GM21786 (cell line): Measurements from ENCODE around the gene NIN.
"Not testable (repeated sequence)": the region's sequence is repeated elsewhere in the genome, so short reads cannot be mapped to it uniquely, and the experiment has no call there.

ENCODE experiments used
- ATAC-seq: cut with Tn5 transposase; IDR thresholded peaks from one replicate; pipeline ENCODE4 v1.9.1; 2021; ENCODE audit not compliant: unreplicated experiment

The NIN gene

DNA sequence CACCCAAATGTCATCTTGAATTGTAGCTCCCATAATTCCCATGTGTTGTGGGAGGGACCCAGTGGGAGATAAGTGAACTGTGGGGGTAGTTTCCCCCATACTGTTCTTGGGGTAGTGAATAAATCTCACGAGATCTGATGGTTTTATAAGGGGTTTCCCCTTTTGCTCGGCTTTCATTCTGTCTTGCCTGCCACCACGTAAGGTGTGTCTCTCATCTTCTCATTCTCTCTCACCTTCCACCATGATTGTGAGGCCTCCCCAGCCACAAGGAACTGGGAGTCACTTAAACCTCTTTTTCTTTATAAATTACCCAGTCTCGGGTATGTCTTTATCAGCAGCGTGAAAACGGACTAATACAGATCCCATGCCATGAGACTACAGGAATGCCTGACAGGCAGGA is 11.7 kb downstream of the NIN start:
- ATAC-seq, result not testable (repeated sequence)

DNA sequence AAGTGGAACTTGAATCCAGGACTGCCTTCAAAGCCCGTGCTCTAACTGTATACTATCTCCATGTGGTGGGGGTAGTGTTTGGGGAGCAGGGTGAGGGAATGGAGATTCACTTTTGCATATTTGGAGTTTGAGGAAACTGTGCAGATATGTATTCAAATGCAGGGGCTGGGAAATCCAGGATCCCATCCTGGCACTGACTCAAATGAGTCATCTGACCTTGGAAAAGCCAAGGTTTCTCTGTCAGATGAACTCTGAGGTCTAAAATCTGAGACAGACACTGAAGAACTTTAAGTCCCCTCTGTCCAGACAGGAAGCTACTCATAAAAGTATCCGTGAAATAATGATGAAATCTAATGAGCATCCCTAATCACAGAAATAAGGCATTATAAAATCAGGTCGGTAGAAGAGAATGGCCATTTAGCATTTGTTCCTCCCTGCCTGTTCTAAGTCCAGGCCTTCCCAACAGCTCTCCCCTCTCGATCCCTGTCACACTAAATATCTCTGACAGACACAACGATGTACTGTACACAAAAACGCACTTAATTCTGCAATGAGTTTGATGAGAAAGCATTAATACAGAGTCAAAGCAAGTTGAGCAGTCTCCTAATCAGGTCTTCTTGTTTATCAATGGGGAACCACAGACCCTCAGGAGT is 14.4 kb downstream of the NIN start:
- ATAC-seq, result no peak

DNA sequence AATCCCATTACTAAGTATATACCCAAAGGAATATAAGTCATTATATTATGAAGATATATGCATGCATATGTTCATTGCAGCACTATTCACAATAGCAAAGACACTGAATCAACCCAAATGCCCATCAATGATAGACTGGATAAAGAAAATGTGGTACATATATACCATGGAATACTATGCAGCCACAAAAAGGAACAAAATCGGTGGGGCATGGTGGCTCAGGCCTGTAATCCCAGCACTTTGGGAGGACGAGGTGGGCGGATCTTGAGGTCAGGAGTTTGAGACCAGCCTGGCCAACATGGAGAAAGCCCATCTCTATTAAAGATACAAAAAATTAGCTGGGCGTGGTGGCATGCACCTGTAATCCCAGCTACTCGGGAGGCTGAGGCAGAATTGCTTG is 15.4 kb downstream of the NIN start:
- ATAC-seq, result not testable (repeated sequence)

DNA sequence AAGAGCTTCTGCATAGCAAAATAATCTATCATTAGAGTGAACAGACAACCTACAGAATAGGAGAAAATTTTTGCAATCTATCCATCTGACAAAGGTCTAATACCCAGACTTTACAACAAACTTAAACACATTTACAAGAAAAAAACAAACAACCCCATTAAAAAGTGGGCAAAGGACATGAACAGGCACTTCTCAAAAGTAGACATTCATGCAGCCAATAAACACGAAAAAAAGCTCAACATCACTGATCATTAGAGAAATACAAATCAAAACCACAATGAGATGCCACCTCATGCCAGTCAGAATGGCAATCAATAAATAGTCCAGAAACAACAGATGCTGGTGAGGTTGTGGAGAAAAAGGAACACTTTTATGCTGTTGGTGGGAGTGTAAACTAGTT is 15.9 kb downstream of the NIN start:
- not testable (repeated sequence) for ATAC-seq

DNA sequence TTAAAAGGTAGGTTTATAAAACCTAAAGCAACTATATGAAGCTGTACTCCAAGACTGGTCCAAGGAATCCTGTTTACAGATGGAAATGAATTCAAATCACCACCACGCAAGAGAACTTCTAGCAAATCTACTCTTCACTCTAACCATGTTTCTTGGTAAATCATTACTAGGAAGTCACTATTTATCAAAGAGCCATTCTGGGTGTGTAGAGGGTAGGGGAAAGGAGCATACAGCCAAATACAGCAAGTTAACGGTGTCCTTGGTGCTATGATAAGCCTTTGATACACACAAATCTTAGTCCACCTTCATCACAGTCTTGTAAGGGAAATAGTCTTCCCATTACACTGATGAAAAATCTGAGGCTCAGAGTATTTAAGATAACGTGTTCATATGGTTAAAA is 16.8 kb downstream of the NIN start:
- no peak for ATAC-seq

DNA sequence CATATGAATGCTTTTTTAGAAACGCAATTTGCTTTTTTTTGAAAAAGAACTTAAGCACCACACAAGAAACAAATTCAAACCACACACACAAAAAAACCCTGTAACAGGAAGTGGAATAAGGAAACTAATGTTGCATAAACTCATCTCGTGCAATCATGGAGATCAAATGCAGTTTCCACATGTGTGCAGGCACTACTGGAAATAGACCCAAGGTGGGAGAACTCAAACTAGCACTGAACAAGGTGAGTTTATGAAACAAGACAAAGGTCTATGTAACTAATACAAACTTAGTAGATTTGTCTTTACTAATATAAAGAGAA is 17.5 kb downstream of the NIN start:
- ATAC-seq, result peak; percentile 61

DNA sequence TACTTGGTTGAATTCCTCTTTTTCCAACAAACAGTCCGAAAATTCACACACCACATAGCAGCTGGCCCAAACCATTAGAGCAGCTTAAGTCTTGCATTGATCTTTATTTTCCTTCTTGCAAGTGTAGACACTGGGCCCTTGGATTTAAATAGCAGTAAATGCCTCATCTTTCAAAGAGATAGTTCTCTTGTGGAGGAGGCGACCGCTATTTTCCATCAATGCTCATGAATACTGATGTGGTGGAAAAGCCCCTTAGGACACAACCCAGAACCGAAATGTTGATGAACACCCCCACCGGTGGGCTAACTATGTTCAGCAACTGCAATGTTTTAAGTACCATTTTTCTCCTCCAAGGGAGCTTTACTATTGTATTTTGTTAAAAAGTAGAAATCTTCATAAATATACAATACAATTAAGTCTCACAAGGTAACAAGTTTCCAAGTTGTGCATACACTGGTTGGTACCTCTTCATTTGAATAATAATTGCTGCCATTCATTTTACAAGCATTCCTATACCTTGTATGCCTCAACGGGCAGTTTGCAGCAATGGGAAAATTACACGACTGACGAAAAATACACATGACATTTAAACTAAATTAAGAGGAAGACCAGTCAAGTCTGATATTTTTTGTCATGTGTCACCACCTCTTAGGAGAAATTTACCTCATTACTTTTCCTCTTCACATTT is 18.0 kb downstream of the NIN start:
- peak; percentile 18 for ATAC-seq

DNA sequence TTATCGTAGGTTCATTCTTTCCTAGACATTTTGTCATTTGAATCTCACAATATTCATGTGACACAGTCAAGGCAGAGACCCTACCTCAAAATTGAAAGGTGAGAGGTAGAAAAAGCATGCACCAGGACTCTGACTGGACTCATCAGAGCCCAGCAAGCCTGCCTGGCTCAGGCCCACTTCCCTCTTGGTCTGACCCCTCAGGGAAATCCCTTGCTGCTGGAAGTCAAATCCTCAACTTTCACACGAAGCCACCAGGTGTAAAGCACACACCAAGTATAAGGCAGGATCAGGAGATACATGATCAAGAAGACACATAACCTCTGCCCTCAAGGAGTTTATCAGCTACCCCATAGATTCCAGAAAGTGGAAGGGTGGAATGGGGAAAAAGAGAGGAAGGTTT is 18.8 kb downstream of the NIN start:
- no peak for ATAC-seq

DNA sequence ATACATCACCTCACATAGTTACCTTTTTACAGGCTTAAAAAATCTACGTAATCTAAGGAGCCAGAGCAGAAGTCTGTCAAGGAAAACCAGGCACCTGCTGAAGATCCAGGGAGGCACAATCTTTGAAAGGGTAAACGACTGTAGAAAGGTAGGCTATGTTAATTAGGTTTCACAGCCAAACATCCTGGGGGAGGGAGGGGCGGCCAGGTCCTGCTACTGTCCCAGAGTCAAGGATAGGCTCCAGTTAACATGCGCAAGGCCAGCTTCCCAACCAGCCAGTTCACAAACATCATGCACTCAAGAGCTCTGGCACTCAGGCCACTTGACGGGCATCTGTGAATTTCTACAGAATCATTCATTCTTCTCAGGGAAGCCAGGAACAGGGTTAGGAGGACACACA is 22.9 kb downstream of the NIN start:
- ATAC-seq, result no peak

DNA sequence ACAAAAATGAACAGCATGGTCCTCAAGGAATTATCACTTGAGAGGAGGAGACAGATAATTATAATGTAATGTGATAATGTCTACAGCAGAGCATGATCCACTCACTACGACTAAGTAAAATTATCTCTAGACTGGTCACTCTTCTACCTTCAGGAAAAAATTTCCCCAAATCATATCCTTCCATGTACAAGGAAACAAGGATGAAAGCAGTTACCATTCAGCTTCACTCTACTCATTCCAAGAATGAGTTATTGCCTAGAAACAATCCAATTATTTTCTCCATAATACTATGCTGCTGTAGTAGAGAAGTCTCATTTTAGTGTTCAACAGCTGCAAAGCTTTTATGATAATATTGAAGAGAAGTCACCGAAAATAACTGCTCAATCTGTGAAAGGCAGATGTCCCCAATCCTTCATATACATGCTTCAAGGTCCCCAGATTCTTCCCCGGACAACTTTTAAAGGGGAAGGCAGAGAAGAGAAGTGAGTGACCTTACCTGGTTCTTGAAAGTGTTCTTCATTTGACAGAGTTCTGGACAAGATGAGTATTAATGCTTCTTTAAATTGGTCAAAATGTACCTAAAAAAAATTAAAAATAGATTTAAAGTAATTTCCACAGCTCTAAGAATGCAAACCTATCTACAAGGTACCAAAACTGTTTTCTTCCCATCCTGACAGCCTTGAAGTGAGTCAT is 24.6 kb downstream of the NIN start:
- ATAC-seq, result no peak

DNA sequence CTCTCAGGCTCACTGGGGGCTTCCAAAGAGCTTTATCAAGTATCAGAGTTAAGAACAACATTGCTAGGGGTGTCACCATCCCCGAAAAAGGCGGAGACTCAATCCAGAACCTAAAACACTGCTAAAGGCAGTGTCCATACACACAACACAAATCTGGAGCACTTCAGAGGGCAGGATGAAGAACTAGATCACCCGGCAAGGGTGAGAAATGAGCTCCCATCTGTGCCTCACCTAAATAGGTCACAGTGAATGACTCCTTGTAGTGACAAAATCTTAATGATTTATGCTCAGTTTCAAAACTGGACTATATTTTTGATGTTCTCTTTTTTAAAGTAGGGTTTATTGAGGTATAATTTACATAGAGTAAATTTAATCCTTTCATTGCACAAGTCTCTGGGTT is 25.6 kb downstream of the NIN start:
- no peak for ATAC-seq

DNA sequence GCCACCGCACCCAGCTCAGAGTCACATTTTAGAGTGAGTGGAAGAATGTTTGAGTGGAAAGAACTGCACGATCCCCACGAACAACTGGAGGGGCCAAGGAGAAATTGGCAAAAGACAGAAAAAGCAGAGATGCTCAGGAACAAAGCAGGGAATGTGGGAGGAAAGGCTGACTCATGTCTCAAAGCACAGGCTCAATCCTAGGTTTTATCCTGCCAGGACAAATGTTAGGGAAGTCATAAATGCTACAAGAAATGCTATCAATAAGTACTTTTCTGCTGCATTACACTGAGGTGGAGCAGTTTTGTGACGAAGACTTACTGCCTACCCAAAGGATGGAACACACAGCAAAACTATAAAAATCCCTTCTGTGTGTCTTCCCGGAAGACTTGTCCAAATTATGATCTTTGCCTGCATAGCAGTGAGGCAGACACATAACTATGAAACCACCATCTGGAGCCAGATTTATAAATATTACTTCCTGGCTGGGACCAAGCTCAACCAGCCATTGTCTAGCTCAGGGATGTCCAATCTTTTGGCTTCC is 26.7 kb downstream of the NIN start:
- ATAC-seq, result no peak

DNA sequence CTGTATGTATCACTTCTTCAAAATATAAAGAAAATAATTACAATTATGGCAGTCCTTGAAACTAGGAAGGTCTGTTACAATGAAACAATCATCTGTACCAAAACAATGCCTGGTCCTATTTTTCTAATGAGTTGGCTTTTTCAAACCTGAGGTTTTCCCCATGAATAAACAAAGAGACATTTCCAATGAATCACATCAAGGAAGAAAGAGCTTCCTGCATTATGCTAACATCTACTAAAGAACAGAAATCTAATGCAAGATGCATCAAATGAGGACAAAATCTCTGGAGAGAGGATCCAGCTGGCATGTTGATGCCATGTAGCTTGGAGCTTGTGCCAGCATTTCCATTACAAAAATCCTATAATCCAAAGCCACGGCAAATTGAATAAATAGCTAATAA is 29.3 kb downstream of the NIN start:
- ATAC-seq, result no peak

DNA sequence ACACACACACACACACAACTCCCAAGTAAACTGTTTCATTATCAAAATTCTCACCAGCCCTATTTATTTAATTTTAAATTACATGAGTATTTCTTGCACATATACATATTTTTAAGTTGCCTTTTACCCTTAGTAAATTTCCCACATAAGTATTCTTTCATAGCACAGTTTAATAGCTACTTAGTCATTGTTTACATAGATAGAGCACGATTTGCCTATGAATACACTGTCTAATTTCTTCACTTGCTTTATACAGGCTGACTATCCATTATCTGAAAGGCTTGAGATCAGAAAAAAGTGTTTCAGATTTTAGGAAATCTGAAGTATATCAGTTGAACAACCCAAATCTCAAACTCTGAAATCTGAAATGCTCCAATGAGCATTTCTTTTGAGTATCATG is 30.9 kb downstream of the NIN start:
- ATAC-seq, result no peak

DNA sequence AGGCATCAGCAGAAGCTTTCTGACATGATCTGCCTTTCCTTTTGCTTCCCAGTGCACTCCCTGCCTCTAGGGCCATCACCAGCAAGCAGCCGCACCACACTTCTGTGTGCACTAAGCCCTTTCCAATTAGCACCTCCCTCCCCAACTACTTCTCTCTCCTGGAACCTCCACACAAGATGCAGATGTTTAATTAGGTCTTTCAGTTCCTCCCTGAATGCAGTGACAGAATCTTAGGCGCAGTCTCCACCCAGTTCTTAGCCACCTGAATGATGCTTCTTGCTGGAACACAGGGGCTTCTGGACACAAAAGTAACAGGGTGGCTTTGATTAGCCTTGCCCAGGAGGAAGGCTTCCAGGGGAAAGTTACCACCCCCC is 32.9 kb downstream of the NIN start:
- peak; percentile 85 for ATAC-seq

DNA sequence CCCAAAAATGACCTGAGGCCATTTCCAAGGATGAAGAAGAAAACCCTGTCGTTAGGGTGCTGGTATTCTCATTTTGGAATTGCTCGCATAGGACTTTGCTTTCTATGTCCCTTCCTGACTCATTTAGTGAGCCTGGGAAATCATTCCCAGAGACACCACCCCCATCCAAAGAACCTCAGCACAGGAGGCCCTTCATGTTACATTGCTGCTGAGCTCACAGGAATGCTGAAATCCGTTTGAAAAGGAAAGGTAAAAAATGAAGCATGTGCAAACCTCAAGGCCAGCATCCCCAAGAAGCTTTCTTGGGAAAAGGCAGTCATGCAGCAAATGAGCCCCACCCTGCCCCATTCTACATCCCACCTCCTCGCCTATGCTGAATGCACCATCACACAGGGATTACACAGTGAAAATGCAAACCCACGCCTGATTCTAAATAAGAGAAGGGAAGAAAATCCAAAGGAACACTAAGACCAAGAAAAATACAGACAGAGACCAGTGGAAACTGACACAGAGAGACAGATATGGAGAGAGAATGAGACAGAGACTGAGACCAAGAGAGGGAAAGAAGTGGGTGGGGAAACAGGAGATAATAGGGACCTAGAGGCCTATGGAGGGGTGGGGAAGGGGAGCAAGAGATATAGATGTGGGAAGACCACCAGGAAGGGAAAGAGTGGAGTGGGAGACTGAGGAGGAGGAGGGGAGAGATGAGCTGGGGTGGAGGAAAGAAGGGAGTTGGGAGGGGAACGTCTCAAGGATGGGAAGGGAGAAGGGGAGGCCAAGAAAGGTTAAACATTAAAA is 33.5 kb downstream of the NIN start:
- ATAC-seq, result no peak

DNA sequence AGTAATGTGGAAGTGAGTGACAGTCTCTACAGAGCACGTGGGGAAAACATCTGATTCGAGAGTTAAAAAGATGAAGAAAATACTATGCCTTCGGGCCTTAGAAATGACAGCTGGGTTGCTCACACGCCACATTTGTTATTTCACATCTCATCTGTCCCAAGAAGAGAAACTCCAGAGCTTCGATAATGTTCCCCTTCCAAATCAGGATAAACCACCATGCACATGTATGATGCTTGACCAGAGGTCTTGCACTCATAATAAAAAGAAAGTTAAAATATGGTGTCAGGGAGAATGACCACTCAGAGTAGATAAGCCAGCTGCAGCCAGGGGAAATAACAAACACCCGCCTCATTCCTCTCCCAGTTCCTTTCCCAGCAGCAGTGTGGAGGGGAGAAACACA is 34.6 kb downstream of the NIN start:
- ATAC-seq, result no peak

DNA sequence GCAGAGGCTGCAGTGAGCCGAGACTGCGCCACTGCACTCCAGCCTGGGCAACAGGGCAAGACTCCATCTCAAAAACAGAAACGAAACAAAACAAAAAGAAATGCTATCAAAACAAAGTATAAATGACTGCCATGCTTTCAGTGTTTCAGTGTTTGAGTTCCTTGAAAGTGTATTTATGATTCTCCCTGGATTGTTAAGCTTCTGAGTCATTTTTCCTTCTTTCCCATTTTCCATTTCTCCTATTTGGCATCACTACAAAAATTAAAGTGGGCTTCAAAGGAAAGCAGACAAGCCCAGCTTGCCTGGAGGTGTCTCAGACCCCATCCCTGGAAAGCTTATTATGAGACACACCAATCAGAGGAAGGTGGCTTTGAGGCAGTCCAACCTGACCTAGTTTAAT is 35.1 kb downstream of the NIN start:
- ATAC-seq, result no peak

DNA sequence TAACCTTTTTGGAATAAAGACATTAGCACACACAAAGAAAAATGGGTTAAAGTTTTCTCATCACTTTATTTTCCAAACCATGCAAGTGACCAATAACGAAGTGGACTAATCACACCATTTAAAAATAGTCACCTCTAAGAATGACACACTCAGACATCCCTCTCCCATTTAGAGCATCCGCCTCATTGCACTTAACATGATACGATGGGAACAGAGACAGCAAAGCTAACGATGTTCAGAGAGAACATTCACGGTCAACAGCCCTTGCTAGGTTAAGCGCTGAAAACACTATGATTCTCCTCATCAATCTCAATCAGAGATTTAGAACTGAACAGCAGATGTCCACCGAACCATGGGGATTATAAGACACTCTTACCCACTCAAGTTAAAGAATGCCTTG is 35.8 kb downstream of the NIN start:
- no peak for ATAC-seq

DNA sequence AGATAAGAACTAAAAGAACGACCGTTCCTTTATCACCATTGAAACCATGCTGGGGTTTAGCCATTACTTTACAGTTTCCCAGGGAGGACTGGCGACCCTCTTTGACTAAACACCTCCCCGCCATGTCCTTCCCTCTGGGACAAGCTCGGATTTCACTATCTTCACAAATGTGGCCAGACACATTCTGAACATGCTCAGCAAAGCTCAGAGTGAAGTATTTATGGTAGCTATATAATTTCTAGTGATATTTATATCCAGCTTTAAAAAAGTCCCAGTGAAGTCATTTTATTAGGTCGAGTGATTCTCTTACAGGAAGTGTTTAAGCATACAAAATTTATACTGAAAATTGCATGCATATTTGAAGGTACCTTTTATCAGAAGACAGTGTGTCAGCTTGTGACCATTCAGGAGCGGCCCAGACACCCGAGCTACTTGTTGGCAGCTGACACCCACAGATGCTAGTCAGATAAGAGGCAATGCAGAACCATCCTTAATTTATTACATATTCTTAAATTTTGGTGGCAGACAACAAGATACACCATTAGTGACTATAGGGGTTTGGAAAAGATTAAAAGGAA is 36.8 kb downstream of the NIN start:
- no peak for ATAC-seq

DNA sequence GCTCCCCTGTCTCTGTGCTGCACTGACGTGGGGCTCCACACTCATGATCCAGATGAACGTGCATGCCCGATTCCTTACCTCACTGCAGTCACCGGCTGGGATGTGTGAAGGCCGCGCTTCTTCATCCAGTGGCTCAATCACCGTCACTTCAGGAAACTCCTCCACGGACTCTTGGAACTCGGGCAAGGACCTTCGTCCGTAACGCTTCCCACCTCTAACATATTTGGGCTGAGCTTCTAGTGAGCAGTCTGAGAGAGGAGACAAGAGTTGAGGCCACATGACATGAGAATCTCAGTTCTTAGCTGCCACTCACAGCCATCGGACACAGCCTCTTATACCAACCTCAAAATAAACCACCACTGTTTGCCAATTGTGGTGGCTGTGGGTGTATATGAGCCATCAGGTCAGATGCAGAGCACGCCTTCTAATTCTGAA is 38.3 kb downstream of the NIN start:
- ATAC-seq, result no peak
